GM20000 (cell line): ENCODE results near the gene TSR3.

Source experiments
- DNase-seq: peaks from one replicate; pipeline ENCODE4 v3.0.0; 2012; ENCODE audit warnings: low spot score
- CTCF ChIP-seq: IDR thresholded peaks from 2 replicates; pipeline ENCODE4 v1.5.1; 2012; ENCODE audit warnings: mild to moderate bottlenecking, control low read depth; ENCODE audit errors: extremely low read depth, missing control alignments

Gene TSR3

GRCh38 chr16:1335996-1336395, 15.7 kb downstream of the TSR3 start:
- no peak for TF ChIP-seq CTCF
- DNase-seq: no peak

GRCh38 chr16:1335211-1335971, 16.3 kb downstream of the TSR3 start:
- no peak for TF ChIP-seq CTCF
- no peak for DNase-seq

GRCh38 chr16:1334739-1335138, 16.9 kb downstream of the TSR3 start:
- TF ChIP-seq CTCF: no peak
- DNase-seq: no peak

GRCh38 chr16:1333854-1334700, 17.6 kb downstream of the TSR3 start:
- no peak for TF ChIP-seq CTCF
- DNase-seq: no peak

GRCh38 chr16:1333149-1333812, 18.4 kb downstream of the TSR3 start, which contains the start of gene BAIAP3:
Gene BAIAP3, plus strand, starts transcription at chr16:1333645. Its CDS starts 4,905 bp downstream, at chr16:1338550.
- peak; percentile 89 for DNase-seq
- no peak for TF ChIP-seq CTCF

- no peak for TF ChIP-seq CTCF
- DNase-seq: no peak
Observed at GRCh38 chr16:1332618-1333148, 19.0 kb downstream of the TSR3 start.
